Measurements from ENCODE around the gene MORC4.

DNA sequence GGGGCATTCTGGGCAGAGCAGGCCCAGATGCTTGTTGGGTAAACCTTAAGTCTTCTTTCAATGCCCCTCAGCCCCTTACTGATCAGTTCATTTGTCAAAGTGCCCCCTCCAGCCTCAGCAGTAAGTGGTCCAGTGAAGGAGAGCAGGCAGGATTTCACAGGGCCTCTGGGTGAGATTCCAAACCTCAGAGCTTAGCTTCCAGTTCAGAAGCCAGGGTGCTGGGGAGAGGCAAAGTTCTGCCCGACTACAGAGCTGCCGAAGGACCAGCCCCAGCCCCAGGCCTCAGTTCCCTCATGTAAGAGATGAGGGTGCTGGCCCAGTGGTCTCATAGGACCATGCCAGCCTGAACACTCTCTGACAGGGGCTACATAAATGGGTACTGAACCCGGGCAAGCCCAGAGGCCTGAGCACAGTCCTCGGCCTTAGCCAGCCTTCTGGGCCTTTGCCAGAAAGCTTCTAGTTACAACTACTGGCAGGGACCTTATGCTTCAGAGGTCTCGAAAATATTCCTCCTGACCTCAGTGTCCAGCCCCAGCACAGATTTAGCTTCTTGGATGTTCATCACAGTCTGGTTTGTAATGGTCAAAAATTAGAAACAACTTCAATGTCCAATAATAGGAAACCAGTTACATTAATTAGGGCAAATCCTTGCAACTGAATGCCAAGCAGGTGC lies 96.0 kb downstream of the MORC4 start:
- no peak for TF ChIP-seq POLR2A (IDR thresholded peaks at IDR 0.05)
- TF ChIP-seq, protein P1, sequence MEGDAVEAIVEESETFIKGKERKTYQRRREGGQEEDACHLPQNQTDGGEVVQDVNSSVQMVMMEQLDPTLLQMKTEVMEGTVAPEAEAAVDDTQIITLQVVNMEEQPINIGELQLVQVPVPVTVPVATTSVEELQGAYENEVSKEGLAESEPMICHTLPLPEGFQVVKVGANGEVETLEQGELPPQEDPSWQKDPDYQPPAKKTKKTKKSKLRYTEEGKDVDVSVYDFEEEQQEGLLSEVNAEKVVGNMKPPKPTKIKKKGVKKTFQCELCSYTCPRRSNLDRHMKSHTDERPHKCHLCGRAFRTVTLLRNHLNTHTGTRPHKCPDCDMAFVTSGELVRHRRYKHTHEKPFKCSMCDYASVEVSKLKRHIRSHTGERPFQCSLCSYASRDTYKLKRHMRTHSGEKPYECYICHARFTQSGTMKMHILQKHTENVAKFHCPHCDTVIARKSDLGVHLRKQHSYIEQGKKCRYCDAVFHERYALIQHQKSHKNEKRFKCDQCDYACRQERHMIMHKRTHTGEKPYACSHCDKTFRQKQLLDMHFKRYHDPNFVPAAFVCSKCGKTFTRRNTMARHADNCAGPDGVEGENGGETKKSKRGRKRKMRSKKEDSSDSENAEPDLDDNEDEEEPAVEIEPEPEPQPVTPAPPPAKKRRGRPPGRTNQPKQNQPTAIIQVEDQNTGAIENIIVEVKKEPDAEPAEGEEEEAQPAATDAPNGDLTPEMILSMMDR (IDR thresholded peaks at IDR 0.05 in 8 of 11, conservative IDR thresholded peaks at IDR 0.05 in 3 of 11) = no peak

Measured in spleen (tissue), 7 donors.